Astrocyte (in vitro differentiated cells and primary cell): Measurements from ENCODE around the gene C7orf57.

Experiments
- EZH2 ChIP-seq: IDR thresholded peaks from 2 replicates; pipeline ENCODE4 v1.6.1; 2012; ENCODE audit warnings: mild to moderate bottlenecking, low read length, inconsistent platforms; ENCODE audit not compliant: insufficient read depth
- TF ChIP-seq, protein P1 (sequence below): IDR thresholded peaks from 2 replicates; pipeline ENCODE4 v1.5.1; 2011; ENCODE audit warnings: low read depth, mild to moderate bottlenecking, inconsistent platforms, low read length, moderate library complexity; ENCODE audit not compliant: insufficient read depth

DNA sequence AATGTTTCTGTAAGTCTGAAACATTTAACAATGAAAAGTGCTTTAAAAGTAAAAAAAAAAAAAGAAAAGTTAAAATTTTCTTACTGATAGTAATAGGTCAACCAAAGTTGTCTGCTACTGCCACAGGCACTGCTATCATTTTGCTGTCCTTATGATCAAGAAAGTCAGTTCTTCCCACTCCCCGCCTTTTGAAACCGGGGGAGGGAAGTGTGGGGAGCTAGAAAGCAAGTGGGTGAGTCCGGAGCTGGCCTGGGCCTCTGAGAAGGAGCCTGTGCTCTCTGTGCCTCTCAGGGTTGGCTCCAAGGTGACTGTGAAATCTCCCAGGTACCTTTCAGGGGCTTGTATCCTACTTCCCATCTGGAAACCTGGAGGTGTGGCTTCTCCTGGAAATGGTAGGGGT lies 7.3 kb downstream of the C7orf57 start:
- TF ChIP-seq, protein P1, sequence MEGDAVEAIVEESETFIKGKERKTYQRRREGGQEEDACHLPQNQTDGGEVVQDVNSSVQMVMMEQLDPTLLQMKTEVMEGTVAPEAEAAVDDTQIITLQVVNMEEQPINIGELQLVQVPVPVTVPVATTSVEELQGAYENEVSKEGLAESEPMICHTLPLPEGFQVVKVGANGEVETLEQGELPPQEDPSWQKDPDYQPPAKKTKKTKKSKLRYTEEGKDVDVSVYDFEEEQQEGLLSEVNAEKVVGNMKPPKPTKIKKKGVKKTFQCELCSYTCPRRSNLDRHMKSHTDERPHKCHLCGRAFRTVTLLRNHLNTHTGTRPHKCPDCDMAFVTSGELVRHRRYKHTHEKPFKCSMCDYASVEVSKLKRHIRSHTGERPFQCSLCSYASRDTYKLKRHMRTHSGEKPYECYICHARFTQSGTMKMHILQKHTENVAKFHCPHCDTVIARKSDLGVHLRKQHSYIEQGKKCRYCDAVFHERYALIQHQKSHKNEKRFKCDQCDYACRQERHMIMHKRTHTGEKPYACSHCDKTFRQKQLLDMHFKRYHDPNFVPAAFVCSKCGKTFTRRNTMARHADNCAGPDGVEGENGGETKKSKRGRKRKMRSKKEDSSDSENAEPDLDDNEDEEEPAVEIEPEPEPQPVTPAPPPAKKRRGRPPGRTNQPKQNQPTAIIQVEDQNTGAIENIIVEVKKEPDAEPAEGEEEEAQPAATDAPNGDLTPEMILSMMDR, result no peak
- TF ChIP-seq EZH2, result no peak
